CD4-positive, alpha-beta T cell treated with Interleukin-21 for 1 hour (primary cell): ENCODE results near the gene CRACR2A.

Experiments
- DNase-seq: peaks from one replicate; pipeline ENCODE4 v3.0.0-alpha.2; 2020

Gene CRACR2A

DNA sequence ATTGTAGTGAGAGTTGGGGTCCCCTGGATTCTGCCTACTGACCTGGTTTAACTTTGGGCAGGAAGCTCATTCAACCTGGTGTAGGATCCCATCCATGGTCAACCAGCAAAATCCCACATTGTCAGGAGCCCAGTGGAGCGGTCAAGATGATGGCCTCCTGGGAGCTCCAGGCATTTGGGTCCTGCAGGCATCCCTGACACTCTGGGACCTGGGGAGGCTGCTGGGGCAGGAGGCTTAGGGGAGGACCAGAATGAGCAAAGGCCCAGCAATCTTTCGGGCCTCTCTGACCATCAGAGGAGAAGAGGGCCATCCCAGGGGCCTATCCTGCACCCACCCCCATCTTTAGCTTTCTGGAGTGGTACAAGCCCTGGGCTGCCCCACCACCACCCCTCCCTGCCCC lies 157.9 kb downstream of the CRACR2A start:
- no peak for DNase-seq

- no peak for DNase-seq
These were observed 158.9 kb downstream of the CRACR2A start for GRCh38 chr12:3593906-3594483.

DNA sequence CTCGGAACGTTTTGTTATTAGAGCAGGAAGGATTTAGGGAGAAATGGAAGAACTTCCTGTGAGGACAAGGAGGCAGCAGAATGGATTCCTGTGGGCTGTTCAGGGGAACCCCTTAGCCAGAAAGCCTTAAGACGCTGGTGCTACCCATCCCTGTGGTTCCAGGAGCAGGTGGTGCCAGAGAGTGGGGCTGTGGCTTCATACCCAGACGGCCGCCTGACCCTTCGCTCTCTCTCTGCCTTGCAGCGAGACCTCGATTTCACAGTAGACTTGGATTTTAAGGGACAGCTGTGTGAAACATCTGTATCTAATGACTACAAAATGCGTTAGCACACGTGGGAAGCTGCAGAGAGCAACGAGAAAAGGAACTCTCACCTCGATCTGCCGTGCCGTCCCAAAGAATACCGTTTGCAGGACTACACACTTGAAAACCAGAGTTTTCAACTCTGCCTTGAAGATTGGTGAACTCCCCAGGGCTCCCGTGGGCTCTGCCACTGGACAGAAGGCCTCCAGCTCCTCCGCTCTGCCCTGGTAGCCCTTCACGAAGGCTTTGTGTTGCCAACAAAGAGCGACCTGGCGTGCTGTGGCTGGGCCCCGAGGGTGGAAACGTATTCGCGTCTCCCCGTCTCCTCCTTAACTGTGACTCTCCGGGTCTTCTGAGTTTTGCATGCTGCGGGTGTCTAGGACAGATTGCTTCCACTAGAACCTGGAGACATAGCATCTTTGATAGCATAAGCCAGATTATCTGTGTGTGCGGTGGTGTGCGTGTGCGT lies 159.9 kb downstream of the CRACR2A start:
- no peak for DNase-seq

GRCh38 chr12:3589745-3590144 lies 163.2 kb downstream of the CRACR2A start:
- DNase-seq: no peak

DNA sequence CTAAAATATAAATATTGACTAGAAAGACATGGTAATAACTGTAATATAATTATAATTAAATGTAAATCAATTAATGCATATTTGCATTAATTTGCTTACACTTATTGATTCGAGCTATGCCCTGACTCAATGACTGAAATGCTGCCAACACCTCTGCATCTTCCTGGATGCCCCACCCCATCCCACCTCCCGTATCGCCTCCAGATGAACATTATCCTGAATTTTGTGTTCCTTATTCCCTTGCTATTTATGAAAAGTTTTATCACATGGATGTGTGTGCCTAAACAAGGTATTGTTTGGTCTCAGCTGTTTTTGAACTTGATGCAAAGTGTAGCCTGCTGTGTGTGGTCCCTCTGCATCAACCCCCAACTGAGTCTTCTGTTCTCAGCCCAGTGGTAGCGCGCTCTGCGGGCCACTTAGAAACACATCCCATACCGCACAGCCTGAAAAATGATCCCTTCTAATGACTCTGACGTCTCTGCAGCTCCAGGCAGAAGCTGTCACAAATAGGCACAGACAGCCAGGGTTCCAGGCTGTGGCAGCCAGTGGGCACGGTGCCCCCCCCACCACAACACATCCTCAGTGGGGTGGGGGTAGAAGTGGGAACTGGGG lies 165.4 kb downstream of the CRACR2A start:
- no peak for DNase-seq

GRCh38 chr12:3583656-3584334 lies 169.1 kb downstream of the CRACR2A start:
- no peak for DNase-seq

DNA sequence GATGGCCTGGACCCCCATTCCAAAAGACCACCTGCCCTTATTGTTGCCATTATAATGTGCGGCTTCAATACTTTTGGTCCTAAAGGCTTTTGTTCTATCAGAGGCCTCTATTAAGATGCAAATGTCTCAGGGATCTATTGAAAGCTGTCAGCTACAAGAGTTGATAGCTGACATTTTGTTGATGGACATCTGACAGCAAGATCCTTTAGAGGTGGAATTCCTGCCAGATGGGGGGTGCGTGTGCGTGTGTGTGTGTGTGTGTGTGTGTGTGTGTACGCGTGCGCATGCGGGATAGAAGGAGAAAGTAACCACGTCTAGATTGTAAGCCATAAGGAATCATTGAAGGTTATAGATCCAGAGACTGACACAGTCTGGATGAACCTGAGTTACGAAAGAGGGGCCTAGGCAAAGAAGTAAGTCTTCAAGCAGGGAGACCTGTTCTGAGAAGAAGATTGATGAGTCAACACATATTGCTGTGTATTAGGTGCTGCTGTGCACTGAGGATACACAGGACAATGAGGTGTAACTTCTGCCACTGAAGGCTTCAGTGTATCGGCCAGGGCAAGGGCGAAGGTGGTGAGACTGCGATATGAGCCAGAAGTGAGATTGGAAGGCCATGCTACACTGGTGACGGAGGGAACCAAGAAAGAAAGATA lies 172.7 kb downstream of the CRACR2A start:
- DNase-seq: no peak

GRCh38 chr12:3579446-3580093 lies 173.3 kb downstream of the CRACR2A start:
- DNase-seq: no peak

DNA sequence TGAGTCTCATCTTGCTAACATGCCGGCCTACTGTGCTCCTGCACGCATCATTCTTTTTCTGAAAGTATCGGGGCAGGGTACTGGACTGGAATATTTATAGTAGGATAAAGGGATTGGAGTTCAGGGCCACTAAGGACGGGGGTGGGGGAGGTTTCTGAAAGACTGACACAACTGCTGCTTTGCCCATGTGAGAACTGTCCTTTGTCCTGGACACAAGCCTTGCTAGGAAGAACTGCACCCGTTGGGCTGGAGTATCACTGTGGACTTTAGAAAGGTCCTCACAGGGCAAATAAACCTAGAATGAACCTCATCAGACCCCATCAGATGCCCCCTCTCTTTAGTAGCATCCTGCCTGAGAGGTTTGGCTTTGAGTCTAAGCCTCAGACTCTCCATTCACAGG lies 174.4 kb downstream of the CRACR2A start:
- no peak for DNase-seq

- DNase-seq: no peak
These were observed 176.0 kb downstream of the CRACR2A start for GRCh38 chr12:3576891-3577290.

GRCh38 chr12:3574986-3575385 lies 177.9 kb downstream of the CRACR2A start:
- no peak for DNase-seq

GRCh38 chr12:3572560-3572959 lies 180.3 kb downstream of the CRACR2A start:
- no peak for DNase-seq

GRCh38 chr12:3571724-3572123 lies 181.2 kb downstream of the CRACR2A start:
- no peak for DNase-seq

- no peak for DNase-seq
These were observed 181.6 kb downstream of the CRACR2A start for GRCh38 chr12:3571323-3571722.

DNA sequence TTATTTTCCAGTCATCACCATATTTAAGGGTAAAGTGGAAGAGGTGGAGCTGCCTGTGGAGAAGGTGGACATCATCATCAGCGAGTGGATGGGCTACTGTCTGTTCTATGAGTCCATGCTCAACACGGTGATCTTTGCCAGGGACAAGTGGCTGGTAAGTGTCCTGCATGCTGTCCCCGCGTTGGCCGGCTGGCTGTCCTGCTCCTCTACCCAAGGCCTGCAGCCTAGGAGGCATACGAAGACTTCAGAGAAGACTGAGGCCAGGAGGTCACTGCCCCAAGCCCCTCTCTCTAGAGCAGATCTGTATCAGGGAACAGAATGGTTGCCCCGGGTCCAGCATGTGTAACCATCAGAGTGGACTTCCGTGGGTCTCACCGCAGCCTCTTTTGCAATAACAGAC lies 184.2 kb downstream of the CRACR2A start:
- no peak for DNase-seq

- DNase-seq: no peak
These were observed 186.9 kb downstream of the CRACR2A start for GRCh38 chr12:3565985-3566384.
